NCI-H1092 treated with DMSO at 0.1 percent for 48 hours (cell line): ENCODE data around the gene TAOK2.
A peak's percentile ranks its signal among the peaks of the same experiment; 100 is the strongest.

Source experiments
- DNase-seq: peaks from one replicate; lab custom pipeline; 2025; lab: John Stamatoyannopoulos, UW

Gene TAOK2

DNA sequence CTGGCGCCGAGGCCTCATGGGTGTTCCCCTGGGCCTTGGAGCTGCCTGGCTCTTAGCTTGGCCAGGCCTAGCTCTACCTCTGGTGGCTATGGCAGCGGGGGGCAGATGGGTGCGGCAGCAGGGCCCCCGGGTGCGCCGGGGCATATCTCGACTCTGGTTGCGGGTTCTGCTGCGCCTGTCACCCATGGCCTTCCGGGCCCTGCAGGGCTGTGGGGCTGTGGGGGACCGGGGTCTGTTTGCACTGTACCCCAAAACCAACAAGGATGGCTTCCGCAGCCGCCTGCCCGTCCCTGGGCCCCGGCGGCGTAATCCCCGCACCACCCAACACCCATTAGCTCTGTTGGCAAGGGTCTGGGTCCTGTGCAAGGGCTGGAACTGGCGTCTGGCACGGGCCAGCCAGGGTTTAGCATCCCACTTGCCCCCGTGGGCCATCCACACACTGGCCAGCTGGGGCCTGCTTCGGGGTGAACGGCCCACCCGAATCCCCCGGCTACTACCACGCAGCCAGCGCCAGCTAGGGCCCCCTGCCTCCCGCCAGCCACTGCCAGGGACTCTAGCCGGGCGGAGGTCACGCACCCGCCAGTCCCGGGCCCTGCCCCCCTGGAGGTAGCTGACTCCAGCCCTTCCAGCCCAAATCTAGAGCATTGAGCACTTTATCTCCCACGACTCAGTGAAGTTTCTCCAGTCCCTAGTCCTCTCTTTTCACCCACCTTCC, 13.9 kb downstream of the TAOK2 start:
- DNase-seq, result no peak

DNA sequence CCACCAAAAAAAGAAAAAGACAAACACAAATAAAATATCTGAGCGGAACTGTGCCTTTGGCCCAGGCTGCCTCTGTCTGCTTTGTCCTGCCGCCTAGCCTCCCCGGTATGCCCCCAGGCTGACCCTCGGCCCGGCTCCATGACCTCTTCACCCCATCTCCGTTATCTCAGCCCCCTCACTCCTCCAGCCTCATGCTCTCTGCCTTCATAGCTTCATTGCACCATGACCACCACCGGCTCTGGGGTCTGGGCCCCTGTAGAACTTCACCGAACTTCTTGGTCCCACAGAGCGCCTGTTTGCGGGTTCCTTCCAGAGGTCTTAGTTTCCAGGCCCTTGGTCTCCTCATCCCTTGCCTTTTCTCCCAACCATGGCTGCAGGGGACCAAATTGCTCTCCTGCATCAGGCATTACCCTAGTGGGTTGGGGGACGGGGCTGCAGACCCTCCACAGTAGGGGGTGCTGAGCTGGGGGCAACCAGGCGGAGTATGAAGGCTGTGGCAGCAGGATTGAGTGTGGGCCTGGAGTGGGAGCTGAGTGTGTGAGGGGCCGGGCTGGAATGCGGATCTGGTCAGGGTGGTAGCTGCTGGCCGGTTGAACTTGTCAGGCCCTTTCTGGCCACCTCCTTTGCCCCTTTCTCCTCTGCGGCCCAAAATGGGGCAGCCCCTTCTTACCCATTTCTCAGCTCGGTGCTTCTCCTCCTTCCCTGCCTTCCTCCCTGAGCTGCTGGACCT, 14.8 kb downstream of the TAOK2 start:
- no peak for DNase-seq

GRCh38 chr16:29989111-29989858, 15.6 kb downstream of the TAOK2 start:
- no peak for DNase-seq

DNA sequence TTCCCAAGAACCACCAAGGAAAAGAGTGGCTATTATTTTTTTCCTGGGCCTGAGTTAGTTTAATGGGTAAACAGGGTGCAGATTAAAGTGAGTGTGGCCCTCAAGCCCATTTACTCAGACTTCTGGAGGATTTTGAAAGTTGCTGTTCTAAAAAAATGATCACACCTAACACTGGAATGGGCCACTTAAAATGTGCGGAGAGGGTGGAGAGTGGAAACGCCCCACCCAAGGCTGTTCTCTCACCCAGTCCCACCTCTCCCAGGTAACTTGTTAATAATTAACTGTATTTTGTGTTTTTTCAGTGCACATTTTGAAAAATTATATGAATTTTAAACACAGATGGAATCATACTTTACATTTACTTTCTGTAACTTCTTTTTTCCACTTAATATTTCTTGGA, 16.4 kb downstream of the TAOK2 start:
- no peak for DNase-seq

DNA sequence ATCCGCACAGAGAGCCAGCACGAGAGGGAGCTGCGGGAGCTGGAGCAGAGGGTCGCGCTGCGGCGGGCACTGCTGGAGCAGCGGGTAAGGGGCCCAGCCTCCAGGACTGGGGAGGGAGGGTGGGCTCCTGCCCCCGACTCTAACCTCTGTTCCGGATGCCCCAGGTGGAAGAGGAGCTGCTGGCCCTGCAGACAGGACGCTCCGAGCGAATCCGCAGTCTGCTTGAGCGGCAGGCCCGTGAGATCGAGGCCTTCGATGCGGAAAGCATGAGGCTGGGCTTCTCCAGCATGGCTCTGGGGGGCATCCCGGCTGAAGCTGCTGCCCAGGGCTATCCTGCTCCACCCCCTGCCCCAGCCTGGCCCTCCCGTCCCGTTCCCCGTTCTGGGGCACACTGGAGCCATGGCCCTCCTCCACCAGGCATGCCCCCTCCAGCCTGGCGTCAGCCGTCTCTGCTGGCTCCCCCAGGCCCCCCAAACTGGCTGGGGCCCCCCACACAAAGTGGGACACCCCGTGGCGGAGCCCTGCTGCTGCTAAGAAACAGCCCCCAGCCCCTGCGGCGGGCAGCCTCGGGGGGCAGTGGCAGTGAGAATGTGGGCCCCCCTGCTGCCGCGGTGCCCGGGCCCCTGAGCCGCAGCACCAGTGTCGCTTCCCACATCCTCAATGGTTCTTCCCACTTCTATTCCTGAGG, 17.4 kb downstream of the TAOK2 start:
- DNase-seq, result no peak

DNA sequence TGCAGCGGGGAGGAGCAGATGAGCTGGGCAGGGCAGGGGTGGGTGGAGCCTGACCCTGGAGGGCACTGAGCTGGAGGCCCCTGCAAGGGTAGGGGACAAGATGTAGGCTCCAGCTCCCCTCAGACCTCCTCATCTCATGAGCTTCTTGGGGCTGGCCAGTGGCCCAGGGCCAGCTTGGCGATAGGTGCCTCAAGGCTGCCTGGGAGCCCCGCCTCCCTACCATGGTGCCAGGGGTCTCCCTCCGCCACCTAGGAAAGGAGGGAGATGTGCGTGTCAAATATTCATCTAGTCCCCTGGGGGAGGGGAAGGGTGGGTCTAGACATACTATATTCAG, 17.9 kb downstream of the TAOK2 start:
- no peak for DNase-seq

- DNase-seq, result no peak
Observed at GRCh38 chr16:29992344-29992967, 18.8 kb downstream of the TAOK2 start.

- no peak for DNase-seq
Observed at GRCh38 chr16:29993191-29993902, 19.7 kb downstream of the TAOK2 start.

GRCh38 chr16:29993903-29994599, 20.4 kb downstream of the TAOK2 start:
- no peak for DNase-seq

GRCh38 chr16:29994600-29995323, 21.1 kb downstream of the TAOK2 start:
- DNase-seq, result no peak

DNA sequence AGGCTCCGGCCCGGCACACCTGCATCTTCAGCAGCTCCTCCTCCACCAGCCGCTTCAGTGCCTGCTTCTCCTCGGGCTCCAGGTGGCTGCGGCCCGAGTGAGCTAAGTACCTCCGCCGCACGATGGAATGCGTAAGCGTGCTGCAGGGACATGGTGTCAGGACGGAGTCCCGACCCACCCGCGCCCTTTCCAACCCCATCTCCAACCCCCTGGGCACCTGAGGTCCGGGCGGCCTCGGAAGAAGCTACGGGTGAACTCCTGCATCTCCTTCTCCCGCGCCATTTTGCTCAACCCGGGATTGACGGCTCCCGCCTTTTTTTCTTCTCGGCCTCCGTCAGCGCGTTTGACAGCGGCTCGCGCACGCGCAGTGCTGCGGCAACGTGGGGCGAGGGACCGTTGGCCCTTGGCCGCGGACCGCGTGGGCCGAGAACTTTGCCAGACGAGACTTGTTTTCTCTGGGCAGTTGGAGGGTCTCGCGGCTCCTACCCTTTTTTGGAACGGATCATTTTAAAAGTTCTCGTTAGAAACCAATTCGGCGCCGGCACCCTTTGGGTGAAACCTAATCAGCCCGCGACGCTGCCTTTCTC, 21.7 kb downstream of the TAOK2 start, which contains the start of gene HIRIP3:
HIRIP3 (minus strand) TSS at position 294 of the 587 bp plus-strand sequence; CDS start at position 282, 12 bp downstream.
- peak; percentile 89 for DNase-seq

- DNase-seq, result peak; percentile 97
Observed at GRCh38 chr16:29995911-29996765, 22.5 kb downstream of the TAOK2 start, which contains the start of gene INO80E. Gene INO80E (plus strand): TSS chr16:29996241. CDS start chr16:29996311, 70 bp downstream.

GRCh38 chr16:29996766-29997250, 23.1 kb downstream of the TAOK2 start:
- DNase-seq, result no peak

DNA sequence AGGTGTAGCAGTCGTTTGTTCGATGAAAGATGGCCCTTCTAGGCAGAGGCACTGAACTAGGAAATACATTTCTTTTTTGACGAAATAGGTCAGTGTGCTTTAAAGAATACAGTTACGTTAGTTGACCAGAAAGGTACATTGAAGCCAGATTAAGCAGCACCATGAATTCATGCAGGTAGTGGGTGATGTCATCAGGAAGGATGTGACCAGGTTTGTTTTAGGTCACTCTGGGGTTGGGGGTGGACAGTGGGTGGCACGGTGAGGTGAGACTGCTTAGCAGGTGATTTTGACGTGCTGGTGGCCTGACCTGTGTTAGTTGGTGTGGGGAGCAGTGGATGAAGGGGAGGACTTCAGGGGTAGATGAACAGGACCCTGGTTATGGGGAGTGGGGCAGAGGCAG, 25.9 kb downstream of the TAOK2 start:
- DNase-seq, result no peak

DNA sequence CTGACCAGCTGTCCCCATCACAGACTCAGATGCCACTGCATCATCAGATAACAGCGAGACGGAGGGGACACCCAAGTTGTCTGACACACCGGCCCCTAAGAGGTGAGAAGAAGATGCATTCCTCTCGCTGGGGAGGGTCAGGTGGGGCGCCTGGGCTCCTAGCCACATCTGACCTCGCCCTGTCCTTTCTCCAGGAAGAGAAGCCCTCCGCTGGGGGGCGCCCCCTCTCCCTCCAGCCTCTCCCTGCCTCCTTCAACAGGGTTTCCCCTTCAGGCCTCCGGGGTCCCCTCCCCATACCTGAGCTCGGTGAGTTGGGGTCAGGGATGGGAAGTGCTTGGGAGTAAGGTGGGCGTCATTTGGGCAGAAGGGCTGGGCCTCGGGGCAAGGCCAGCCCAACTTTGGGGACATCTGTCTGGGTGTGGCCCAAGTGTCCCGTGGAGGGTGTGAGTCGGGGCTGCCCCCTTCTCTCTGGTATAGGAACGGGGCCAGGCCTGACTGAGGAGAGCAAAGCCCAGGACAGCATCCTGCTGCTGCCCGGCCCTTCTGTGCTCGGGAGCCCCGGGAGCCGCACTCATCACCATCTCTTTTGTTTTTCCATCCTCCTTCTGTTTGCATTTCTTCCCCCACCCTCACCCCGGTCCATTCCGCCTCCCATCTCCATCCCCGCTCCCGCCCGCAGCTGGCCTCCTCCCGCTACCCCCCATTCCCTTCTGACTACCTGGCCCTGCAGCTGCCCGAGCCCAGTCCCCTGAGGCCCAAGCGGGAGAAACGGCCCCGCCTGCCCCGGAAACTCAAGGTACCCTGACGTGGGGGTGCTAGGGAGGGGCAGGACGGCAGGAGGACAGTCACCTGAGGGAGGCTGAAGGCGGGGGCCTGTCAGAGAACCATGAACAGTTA, 27.3 kb downstream of the TAOK2 start:
- DNase-seq, result no peak

DNA sequence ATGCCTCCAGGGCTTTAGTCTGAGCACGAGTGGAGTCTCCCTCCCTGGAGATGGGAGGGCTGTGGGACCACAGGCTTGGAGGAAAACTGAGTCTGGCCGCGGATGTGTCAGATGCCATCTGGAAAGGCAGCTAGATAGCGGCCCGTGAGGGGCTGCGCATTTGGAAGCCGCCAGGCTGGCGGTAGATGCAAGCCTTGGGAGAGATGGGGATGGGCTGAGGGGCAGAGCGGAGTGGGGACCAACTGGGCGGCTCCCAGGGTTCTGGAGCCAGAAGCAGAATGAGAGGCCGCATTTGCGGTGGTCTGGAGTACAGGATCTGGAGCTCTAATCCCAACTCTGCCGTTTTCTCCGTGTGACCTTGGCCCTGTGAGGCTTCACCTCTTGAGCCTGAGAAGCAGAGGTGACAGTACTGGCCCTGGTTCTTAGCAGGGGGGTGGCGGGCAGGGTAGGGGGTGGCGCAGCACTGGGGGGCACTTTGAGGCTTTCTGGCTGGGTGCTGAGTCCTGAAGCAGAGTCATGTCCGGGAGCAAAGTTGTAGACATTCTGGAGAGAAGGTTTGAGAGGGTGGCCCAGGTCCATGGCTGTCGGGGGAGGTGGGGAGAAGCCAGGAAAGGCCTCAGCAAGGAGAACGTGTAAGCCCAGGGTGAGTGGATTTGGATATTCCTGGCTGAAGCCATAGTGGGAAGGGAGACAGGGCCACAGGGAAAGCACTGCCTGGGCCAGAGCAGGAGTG, 29.1 kb downstream of the TAOK2 start:
- DNase-seq, result no peak
